ENCODE results near the gene RAB1B. TPM values are rescaled to one million over a fixed set of nuclear protein-coding genes. Genes with fewer than 3 reads are reported as not detected.

RAB1B gene
- total RNA-seq, 1 donor: 75.3 TPM

GRCh38 chr11:66238786-66239413 is 29.5 kb upstream of the RAB1B start:
- no peak for TF ChIP-seq CTCF (IDR thresholded peaks at IDR 0.05; ENCODE audit: extremely low read depth, low read depth, low read length)
- H3K27ac ChIP-seq (ENCODE audit: low read depth, low read length): no peak overlapping the region
- no peak overlapping the region for H3K4me2 ChIP-seq (ENCODE audit: insufficient read depth, low read length)
- no peaks in the 10 kb centered on the region for H3K27me3 ChIP-seq (ENCODE audit: insufficient read depth, low read length)
- no peak overlapping the region for H3K4me3 ChIP-seq (ENCODE audit: insufficient read depth, low read length)
- no peaks in the 10 kb centered on the region for H4K20me1 ChIP-seq (ENCODE audit: insufficient read depth, low read length)
- H2AFZ ChIP-seq (ENCODE audit: low read length): no peak overlapping the region
- H3K4me1 ChIP-seq (ENCODE audit: insufficient read depth, low read length): no peaks in the 10 kb centered on the region
- no peaks in the 10 kb centered on the region for H3K9me3 ChIP-seq (ENCODE audit: low read depth, low read length)
- DNase-seq (ENCODE audit: insufficient read length, low spot score, missing footprints): peak; percentile 44
- H3K79me2 ChIP-seq (ENCODE audit: insufficient read depth, low read length): no peaks in the 10 kb centered on the region
- H3K36me3 ChIP-seq (ENCODE audit: insufficient read depth, low read length): peaks cover 53% of the 10 kb centered on the region

- Histone ChIP-seq H3K4me1 (ENCODE audit: insufficient read depth, low read length) (no peaks in the 10 kb centered on the region), H2AFZ (ENCODE audit: low read length) (no peak overlapping the region), H3K36me3 (ENCODE audit: insufficient read depth, low read length) (peaks cover 48% of the 10 kb centered on the region), H3K4me3 (ENCODE audit: insufficient read depth, low read length) (no peak overlapping the region), H3K4me2 (ENCODE audit: insufficient read depth, low read length) (no peak overlapping the region), H3K27me3 (ENCODE audit: insufficient read depth, low read length) (no peaks in the 10 kb centered on the region), H3K27ac (ENCODE audit: low read depth, low read length) (no peak overlapping the region), H4K20me1 (ENCODE audit: insufficient read depth, low read length) (no peaks in the 10 kb centered on the region), H3K9me3 (ENCODE audit: low read depth, low read length) (no peaks in the 10 kb centered on the region), H3K79me2 (ENCODE audit: insufficient read depth, low read length) (no peaks in the 10 kb centered on the region)
- peak; percentile 56 for DNase-seq (ENCODE audit: insufficient read length, low spot score, missing footprints)
- TF ChIP-seq CTCF (IDR thresholded peaks at IDR 0.05; ENCODE audit: extremely low read depth, low read depth, low read length): no peak
These were observed 28.9 kb upstream of the RAB1B start for GRCh38 chr11:66239511-66239910.

GRCh38 chr11:66239998-66240780 is 28.2 kb upstream of the RAB1B start:
- Histone ChIP-seq H3K4me3 (ENCODE audit: insufficient read depth, low read length) (no peak overlapping the region), H3K36me3 (ENCODE audit: insufficient read depth, low read length) (peaks cover 52% of the 10 kb centered on the region), H3K9me3 (ENCODE audit: low read depth, low read length) (no peaks in the 10 kb centered on the region), H3K4me1 (ENCODE audit: insufficient read depth, low read length) (no peaks in the 10 kb centered on the region), H4K20me1 (ENCODE audit: insufficient read depth, low read length) (no peaks in the 10 kb centered on the region), H2AFZ (ENCODE audit: low read length) (no peak overlapping the region), H3K27ac (ENCODE audit: low read depth, low read length) (no peak overlapping the region), H3K4me2 (ENCODE audit: insufficient read depth, low read length) (no peak overlapping the region), H3K27me3 (ENCODE audit: insufficient read depth, low read length) (no peaks in the 10 kb centered on the region), H3K79me2 (ENCODE audit: insufficient read depth, low read length) (no peaks in the 10 kb centered on the region)
- peak; percentile 57 for DNase-seq (ENCODE audit: insufficient read length, low spot score, missing footprints)
- TF ChIP-seq CTCF (IDR thresholded peaks at IDR 0.05; ENCODE audit: extremely low read depth, low read depth, low read length): no peak

- DNase-seq (ENCODE audit: insufficient read length, low spot score, missing footprints): peak; percentile 39
- no peak for TF ChIP-seq CTCF (IDR thresholded peaks at IDR 0.05; ENCODE audit: extremely low read depth, low read depth, low read length)
- Histone ChIP-seq H2AFZ (ENCODE audit: low read length) (no peak overlapping the region), H3K4me2 (ENCODE audit: insufficient read depth, low read length) (no peak overlapping the region), H3K27me3 (ENCODE audit: insufficient read depth, low read length) (no peaks in the 10 kb centered on the region), H3K4me3 (ENCODE audit: insufficient read depth, low read length) (no peak overlapping the region), H3K27ac (ENCODE audit: low read depth, low read length) (no peak overlapping the region), H3K36me3 (ENCODE audit: insufficient read depth, low read length) (peaks cover 49% of the 10 kb centered on the region), H3K79me2 (ENCODE audit: insufficient read depth, low read length) (no peaks in the 10 kb centered on the region), H3K9me3 (ENCODE audit: low read depth, low read length) (no peaks in the 10 kb centered on the region), H4K20me1 (ENCODE audit: insufficient read depth, low read length) (no peaks in the 10 kb centered on the region), H3K4me1 (ENCODE audit: insufficient read depth, low read length) (no peaks in the 10 kb centered on the region)
These were observed 27.7 kb upstream of the RAB1B start for GRCh38 chr11:66240781-66241136.
